Right atrium auricular region (tissue), 2 donors: ENCODE results near the gene MT2A. TPM values are rescaled to one million over a fixed set of nuclear protein-coding genes. Genes with fewer than 3 reads are reported as not detected.

Experiments
- DNase-seq: peaks from one replicate; pipeline ENCODE4 v3.0.0-alpha.2; 2019; ENCODE audit warnings: low spot score
- H3K27ac ChIP-seq, 2 donors: fragments of 200-600 bp; sonication (generic); 1 replicate in 1 of 2; 2 replicates in 1 of 2; pipeline ENCODE4 v1.5.1; 2016 to 2019
- H3K27me3 ChIP-seq, 2 donors: fragments of 200-600 bp; sonication (generic); one replicate each; pipeline versions ENCODE4 v1.5.1 to v1.6.0; 2017 to 2019
- H3K36me3 ChIP-seq: fragments of 200-600 bp; sonication (generic); one replicate; pipeline ENCODE4 v1.5.1; 2016
- H3K4me1 ChIP-seq, 2 donors: fragments of 200-600 bp; sonication (generic); one replicate each; pipeline versions ENCODE4 v1.5.1 to v1.6.0; 2017 to 2019
- H3K4me3 ChIP-seq, 2 donors: fragments of 200-600 bp; sonication (generic); 1 replicate in 1 of 2; 2 replicates in 1 of 2; pipeline ENCODE4 v1.5.1; 2017 to 2019; ENCODE audit warnings: mild to moderate bottlenecking in 1 of 2, moderate library complexity in 1 of 2
- H3K9me3 ChIP-seq, 2 donors: fragments of 200-600 bp; sonication (generic); one replicate each; pipeline ENCODE4 v1.5.1; 2019
- CTCF ChIP-seq, 2 donors: fragments of 200-600 bp; sonication (generic); IDR thresholded peaks; one replicate each; pipeline ENCODE4 v1.5.1; 2019; ENCODE audit warnings: antibody characterized with exemption in 2 of 2
- total RNA-seq, 2 donors: library from RNA; depleted of rRNA; stranded (reverse); fragments of >200 nt; gene quantifications; one replicate each; pipeline ENCODE4 v1.1.0, GENCODE V29; 2016

MT2A gene
- total RNA-seq, 2 donors from 2014 or later = 33.3 to 118 TPM

DNA sequence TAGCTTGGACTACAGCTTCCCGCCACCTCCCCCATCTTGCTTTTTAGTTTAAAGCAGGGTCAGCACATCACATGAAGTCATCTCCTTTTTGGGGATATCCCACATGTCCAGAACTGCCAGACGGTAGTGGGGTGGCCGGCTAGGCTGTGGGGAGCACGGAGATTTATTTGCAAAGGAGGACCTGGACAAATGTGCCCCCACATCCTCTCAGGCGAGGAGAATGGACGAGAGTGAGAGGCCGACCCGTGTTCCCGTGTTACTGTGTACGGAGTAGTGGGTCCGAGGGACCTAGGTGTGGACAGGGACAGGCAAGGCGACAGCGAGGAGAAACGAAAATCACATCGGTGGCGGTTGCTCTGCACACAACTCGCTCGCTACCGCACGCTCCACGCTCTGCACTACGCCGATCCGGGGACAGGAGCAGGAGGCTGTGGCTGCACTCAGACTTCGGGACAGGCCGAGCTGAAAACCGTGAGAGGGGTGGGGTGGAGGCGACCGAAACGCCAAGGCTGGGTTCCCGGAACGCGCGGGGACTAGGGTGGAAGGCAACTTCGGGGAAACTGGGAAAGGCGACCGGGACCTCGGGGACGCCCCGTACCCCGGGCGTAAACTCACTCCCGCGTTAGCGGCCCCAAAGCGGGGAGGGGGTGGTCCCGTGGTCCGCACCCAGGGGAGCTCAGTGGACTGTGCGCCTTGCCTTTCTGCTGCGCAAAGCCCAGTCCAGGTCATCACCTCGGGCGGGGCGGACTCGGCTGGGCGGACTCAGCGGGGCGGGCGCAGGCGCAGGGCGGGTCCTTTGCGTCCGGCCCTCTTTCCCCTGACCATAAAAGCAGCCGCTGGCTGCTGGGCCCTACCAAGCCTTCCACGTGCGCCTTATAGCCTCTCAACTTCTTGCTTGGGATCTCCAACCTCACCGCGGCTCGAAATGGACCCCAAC is 29.7 kb downstream of the MT2A start, which contains the start of gene MT1A:
TSS of gene MT1A (plus strand) at position 853 of the 937 bp plus-strand sequence. CDS start at position 926, 73 bp downstream.
- DNase-seq = peak; percentile 85
- Histone ChIP-seq H3K4me3 (peak within 1 kb of the TSS; percentile 33 to 62), H3K9me3 (no peaks in the 10 kb centered on the region), H3K27me3 (no peaks in the 10 kb centered on the region), H3K36me3 (no peaks in the 10 kb centered on the region), H3K4me1 (peaks cover 0 to 34% of the 10 kb centered on the region in 2 donors), H3K27ac (peak within 1 kb of the TSS; percentile 50 to 77)
- TF ChIP-seq CTCF (IDR thresholded peaks at IDR 0.05) = no peak

GRCh38 chr16:56639045-56639444 is 30.7 kb downstream of the MT2A start:
- DNase-seq = no peak
- peaks cover 0 to 36% of the 10 kb centered on the region in 2 donors for H3K4me1 ChIP-seq
- peak overlapping the region in 1 of 2 donors; percentile 77 for H3K27ac ChIP-seq
- H3K36me3 ChIP-seq = no peaks in the 10 kb centered on the region
- no peaks in the 10 kb centered on the region for H3K27me3 ChIP-seq
- H3K4me3 ChIP-seq = no peak overlapping the region
- H3K9me3 ChIP-seq = no peaks in the 10 kb centered on the region
- no peak for TF ChIP-seq CTCF (IDR thresholded peaks at IDR 0.05)

GRCh38 chr16:56640076-56640475 is 31.7 kb downstream of the MT2A start:
- Histone ChIP-seq H3K4me1 (peaks cover 0 to 32% of the 10 kb centered on the region in 2 donors), H3K36me3 (no peaks in the 10 kb centered on the region), H3K27ac (no peak overlapping the region), H3K9me3 (no peaks in the 10 kb centered on the region), H3K4me3 (no peak overlapping the region), H3K27me3 (no peaks in the 10 kb centered on the region)
- no peak for DNase-seq
- TF ChIP-seq CTCF (IDR thresholded peaks at IDR 0.05) = no peak

DNA sequence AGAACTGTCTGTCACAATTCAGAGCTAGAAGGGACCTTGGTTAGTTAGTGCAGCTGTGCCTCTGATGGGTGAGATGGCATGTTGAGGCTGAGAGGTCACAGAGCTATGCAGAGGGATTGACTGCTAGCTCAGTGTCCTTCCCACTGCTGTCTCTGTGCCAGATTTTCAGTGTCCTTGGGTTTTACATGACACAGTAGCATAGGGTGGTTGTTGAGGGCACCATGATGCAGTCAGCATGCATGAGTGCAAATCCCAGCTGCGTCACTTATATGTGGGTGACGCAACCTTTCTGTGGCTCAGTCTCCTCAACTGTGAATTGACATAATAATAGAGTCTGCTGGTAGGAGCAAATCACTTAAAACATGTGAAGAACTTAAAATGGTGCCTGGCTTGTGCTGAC is 32.8 kb downstream of the MT2A start:
- no peak for TF ChIP-seq CTCF (IDR thresholded peaks at IDR 0.05)
- H3K27ac ChIP-seq = no peak overlapping the region
- no peaks in the 10 kb centered on the region for H3K27me3 ChIP-seq
- H3K4me3 ChIP-seq = no peak overlapping the region
- no peak for DNase-seq
- H3K36me3 ChIP-seq = no peaks in the 10 kb centered on the region
- peaks cover 0 to 26% of the 10 kb centered on the region in 2 donors for H3K4me1 ChIP-seq
- H3K9me3 ChIP-seq = no peaks in the 10 kb centered on the region

DNA sequence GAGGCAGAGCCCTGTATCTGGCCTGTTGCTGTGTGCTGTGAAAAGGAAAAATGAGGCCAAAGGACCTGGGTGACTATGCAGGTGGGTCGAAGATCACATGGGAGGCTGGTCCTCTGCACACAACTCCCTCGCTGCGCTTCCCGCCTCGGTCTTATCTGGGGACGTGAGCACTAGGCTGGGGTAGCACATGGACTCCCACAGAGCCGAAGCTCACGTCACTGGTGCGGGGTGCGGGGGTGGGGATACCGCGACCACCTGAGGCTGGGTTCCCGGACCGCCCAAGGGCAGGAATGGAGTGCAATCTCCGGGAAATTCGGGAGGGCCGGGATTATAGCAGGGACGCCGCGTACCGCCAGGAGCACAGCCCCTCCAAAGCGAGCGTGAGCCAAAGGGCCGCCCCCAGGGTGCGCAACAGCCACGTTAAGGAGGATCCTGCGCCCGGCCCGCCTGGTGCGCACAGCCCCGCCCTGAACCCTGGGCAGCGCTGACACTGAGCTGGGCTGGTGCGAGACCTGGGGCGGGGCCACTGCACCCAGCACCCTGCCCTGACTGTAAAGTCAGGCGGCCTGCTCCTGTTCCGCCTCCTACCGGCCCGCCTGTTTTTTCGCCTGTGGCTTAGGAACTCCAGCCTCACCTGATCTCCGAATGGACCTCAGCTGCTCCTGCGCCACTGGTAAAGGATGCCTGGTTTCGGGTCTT is 34.8 kb downstream of the MT2A start:
- TF ChIP-seq CTCF (IDR thresholded peaks at IDR 0.05) = peak in 1 of 2 donors; percentile 71
- H3K4me3 ChIP-seq = peak overlapping the region; percentile 13 to 50
- no peaks in the 10 kb centered on the region for H3K36me3 ChIP-seq
- H3K9me3 ChIP-seq = no peaks in the 10 kb centered on the region
- DNase-seq = peak; percentile 78
- H3K27me3 ChIP-seq = no peaks in the 10 kb centered on the region
- peak overlapping the region in 1 of 2 donors; percentile 44 for H3K27ac ChIP-seq
- peaks cover 0 to 20% of the 10 kb centered on the region in 2 donors for H3K4me1 ChIP-seq
